GM12801 (cell line): ENCODE measurements around the gene SENP8.

Experiments used
- CTCF ChIP-seq: IDR thresholded peaks from one replicate; pipeline ENCODE4 v1.5.1; 2011; ENCODE audit warnings: control low read depth; ENCODE audit not compliant: insufficient read length; ENCODE audit errors: extremely low read depth

The SENP8 gene

GRCh38 chr15:72117486-72118016 is 652 bp upstream of the SENP8 start:
- TF ChIP-seq CTCF = no peak

- TF ChIP-seq CTCF = no peak
These were observed 6.0 kb downstream of the SENP8 start for GRCh38 chr15:72124218-72124617.

- no peak for TF ChIP-seq CTCF
These were observed 9.6 kb downstream of the SENP8 start for GRCh38 chr15:72127724-72128322.

GRCh38 chr15:72128359-72128758 is 10.2 kb downstream of the SENP8 start:
- no peak for TF ChIP-seq CTCF

GRCh38 chr15:72130272-72130671 is 12.1 kb downstream of the SENP8 start:
- TF ChIP-seq CTCF = no peak

GRCh38 chr15:72131922-72132321 is 13.7 kb downstream of the SENP8 start:
- TF ChIP-seq CTCF = no peak

GRCh38 chr15:72133211-72133610 is 15.0 kb downstream of the SENP8 start:
- no peak for TF ChIP-seq CTCF
